NCI-H187 (cell line): ENCODE results near the gene NAP1L4.

Source experiments
- DNase-seq, 2 experiments: peaks; one replicate each; lab custom pipeline; 2025; lab: John Stamatoyannopoulos, UW

The NAP1L4 gene, protein sequence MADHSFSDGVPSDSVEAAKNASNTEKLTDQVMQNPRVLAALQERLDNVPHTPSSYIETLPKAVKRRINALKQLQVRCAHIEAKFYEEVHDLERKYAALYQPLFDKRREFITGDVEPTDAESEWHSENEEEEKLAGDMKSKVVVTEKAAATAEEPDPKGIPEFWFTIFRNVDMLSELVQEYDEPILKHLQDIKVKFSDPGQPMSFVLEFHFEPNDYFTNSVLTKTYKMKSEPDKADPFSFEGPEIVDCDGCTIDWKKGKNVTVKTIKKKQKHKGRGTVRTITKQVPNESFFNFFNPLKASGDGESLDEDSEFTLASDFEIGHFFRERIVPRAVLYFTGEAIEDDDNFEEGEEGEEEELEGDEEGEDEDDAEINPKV

DNA sequence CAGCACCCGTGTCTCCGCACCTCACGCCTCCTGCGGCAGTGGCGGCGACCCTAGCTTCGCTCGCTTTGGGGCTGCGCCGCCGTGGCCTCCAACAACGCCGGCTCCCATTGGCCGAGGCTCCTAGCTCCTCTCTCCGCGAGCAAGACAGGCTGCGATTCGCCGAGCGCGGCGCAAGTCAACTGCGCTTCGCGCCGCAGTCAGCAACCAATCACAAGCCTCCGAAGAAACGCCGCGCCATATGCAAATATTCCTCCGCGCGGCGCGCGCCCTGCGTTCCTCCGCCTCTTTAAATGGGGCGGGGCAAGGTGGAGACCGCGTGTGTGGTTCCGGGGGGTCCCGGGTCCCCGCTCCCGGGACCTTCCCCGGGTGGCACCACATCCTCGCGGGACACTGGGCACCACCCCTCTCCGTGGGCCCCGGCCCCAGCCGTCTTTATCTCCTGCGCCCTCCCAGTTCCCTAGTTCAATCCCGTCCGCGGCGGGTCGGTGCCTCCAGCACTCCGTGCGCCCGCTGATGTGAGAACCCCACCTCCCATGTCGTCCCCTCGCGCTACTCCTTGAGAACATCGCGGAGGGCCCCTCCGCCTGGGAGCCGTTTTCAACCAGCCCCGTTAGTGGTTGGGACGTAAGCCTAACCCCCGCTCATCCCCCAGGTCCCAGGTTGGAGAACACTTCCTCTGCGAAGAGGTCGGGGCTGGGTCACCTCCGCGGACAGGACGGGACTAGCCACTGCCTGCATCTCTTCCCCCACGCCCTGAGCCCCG lies at the start of gene NAP1L4:
Gene NAP1L4 (minus strand): TSS at position 96 of the 763 bp plus-strand sequence. CDS start 13,109 bp downstream, outside the sequence.
- DNase-seq, result peak; percentile 93 to 98

DNA sequence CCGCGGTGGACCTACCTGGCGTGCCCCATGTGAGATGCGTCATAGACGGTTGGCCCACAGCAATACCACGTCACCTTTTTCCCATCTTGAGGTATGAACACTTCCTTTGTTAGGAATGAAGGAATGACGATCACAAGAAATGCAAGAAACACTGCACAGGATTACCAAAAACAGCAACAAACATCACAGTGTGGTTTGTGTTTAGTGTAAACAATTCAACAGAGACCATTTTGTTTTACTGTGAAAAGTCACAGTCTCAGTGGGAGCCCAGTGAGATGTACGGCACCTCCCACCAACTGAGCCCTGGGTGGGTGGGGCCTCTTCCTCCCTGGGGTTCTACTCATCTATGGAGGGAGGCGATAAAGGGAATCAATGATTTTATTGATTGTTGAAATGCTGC lies 48.8 kb upstream of the NAP1L4 start:
- no peak for DNase-seq

DNA sequence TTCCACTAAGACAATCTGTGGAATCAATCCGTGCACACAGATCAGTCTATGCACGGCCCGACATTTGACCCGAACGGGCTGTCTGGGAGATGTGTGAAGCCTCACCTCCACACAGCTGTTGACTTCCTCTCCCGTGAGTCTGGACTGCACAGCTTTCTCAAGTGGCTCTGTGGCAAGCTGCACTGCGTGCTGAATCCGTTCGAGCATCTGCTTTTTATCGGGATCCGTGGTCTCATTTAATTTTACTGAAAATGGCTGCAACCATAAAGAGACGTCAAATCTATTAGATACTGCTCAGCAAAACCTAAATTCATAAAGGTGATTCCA lies 45.8 kb upstream of the NAP1L4 start:
- DNase-seq, result no peak

DNA sequence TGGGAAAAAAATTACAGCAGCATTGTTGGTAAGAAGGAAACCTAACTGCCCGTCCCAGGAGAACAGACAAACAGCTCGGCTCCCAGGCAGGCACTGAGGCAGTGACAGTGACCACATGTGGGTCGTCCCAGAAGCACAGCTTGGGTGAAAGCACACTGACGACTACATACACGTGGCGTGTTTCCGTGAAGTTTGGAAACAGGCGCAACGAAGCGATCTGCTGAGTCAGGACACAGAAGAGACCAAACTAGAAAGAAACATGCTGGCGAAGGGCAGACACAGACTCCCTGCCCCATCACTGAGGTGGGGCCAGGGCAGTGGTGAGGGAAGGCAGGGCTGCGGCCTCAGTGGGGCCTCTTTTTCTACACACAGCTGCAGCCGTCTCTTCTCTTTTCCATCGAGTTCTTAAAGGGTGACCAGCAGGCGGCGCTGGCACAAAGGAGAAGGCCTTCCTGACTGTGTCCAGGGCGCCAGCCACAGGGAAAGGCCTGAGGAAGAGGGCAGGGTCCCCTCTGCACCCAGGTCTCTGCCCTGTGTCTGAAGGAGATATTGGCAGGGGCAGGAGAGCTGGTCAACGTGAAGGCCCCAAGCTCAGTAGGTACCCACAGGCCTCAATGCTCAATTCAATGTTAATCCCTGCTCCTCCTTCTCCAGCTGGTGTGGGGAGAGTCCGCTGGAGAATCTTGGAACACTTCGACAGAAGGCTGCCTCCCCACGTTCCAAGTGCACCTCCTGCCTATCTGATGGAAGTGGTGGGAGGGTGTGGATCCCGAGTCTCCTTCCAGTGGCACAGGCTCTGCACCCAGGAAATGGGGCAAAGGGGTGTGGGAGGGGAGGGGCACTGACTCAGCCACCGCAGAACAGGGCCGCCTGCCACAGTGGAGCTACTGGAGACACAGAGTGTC lies 45.2 kb upstream of the NAP1L4 start:
- peak in 1 of 2 experiments; percentile 46 for DNase-seq

DNA sequence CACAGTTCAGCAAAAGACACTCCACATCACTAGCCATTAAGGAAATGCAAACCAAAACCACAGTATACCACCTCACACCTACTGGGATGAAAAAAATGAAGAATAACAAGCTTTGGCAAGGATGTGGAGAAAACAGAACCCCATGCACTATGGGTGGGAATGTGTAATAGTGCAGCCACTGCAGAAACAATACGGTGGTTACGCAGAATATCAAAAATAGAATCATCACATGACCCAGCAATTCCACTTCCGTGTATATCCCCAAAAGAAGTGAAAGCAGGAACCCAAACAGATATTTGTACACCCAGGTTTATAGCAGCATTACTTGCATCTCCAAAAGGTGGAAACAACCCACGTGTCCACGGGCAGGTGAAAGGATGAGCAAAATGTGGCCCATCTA lies 44.3 kb upstream of the NAP1L4 start:
- no peak for DNase-seq

DNA sequence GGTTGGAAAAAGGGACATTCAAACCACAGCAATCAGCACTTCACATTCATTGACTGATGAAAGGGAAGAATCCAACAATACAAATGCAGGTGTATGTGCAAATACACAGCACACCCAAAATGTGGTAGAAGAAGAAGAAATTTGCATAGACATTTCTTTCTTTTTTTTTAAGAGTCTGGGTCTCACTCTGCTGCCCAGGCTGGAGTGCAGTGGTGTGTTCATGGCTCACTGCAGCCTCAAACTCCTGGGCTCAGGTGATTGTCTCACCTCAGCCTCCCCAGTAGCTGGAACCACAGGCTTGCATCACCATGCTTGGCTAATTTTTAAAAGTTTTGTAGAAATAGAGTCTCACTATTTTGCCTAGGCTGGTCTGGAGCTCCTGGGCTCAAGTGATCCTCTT lies 43.2 kb upstream of the NAP1L4 start:
- DNase-seq, result no peak

DNA sequence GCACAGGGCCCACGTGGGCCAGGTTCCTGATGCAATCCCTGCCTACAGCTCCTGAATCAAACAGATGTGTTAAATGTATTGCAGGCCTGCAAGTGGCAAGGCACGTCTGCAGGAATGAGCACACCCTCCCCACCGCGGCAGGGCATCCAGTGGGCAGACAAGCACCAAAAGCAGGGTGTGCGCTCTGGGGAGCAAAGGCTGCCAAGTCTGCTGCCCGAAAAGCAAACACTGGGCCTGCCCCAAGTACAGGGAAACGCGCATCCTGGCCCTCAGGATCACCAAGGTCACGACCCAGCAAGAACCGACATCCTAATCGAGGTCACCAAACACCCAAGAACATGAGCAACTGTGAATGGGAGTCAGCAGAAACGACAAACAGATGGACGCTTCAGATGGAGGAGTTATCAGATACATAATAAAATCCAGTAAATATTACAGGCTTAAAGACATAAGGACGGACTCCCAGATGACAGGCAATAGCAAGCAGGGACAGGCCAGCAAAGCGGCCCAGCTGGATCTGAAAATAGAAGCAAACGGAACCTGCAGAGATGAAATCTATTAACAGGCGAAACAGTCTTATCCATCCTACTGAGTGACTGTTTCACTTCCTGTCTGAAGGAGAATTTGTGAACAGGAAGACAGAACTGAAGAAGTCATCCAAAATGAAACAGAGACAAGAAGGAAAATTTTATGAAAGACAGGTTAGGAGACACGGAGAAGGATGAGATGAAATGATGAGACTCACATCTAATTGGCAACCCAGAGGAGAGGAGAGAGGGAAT lies 38.4 kb upstream of the NAP1L4 start:
- no peak for DNase-seq

DNA sequence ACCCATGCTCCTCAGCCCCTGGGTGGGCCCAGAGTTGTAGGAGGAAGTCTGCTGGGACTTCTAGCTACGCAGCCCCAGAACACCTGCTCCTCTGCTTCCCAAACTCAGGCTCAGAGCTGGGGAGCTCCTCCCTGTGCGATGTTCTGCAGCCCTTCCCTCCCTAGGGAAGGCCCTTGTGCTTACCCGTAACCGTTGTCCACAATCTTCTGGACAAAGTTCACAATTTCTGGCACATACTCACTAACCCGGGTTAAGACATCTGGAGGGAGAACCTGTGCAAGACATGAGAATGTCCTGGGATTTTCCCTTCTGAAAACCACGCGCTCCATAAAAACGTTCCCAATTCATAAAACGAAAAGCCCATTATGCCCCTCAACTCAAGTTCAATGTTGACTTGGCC lies 36.7 kb upstream of the NAP1L4 start:
- DNase-seq, result no peak

DNA sequence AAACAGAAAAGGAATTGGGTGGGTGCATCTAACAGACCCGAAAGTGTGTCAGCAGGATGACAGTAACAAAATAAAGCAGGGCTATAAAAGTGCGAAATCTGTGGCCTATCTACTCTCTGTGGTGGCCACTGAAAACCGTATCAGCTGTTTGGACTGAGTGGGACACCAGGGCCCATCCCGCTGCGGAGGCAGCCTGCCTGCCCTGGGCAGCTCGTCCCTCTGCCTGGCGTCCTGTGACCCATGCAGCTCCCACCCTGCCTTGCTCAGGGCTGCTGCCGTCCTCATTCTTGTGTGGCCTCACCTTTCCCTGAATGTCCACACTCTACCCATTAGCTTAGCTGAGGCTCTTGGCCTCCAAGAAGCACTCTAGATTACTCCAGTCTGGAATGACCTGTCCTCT lies 34.7 kb upstream of the NAP1L4 start:
- no peak for DNase-seq

DNA sequence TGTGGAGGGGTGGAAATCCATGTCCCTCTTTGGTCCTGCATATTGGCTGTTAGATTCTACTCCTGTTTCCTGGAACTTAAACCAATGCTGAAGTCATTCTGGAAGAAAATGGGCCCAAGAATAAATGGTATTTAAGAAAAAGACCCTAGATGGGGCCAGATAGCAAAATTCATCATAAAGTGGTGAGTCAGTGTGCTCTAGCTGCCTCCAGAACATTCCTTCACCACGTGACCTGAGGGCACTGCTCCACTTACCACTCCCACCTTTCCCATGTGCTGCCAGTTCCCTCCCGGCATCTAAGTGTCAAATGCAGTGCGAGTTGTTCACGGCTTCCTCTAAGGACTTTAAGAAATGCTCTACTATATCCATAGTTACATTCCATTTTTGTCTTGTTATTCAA lies 30.9 kb upstream of the NAP1L4 start:
- DNase-seq, result no peak

DNA sequence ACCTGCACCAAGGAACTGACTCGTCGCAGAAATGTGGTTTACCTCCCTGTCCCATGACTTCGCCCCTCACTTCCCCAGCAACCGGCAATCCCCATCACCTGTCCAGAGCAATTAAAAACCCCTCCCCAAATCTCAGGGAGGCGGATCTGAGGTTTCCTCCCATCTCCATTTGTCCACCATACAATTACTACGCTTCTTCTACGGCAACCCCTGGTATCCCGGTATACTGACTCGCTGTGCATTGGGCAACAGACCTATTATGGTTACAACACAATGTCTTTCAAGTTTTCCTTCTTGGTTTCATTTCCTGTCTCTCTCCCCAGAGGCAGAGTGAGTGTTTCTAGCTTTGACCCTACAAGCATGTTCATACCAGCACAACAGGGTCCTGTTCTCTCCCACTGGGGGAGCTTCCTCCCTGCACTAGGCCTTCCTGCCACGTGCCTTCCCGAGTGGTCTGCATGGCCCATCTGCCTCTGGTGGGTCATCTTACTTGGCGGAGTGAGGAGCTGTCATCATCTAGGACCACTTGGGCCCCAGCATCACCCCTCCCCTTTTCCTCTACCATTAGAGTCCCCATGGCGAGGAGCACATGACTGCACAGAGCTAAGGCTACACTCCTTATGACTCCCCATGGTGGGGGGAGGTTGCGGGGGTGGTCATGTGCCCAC lies 30.3 kb upstream of the NAP1L4 start:
- no peak for DNase-seq

DNA sequence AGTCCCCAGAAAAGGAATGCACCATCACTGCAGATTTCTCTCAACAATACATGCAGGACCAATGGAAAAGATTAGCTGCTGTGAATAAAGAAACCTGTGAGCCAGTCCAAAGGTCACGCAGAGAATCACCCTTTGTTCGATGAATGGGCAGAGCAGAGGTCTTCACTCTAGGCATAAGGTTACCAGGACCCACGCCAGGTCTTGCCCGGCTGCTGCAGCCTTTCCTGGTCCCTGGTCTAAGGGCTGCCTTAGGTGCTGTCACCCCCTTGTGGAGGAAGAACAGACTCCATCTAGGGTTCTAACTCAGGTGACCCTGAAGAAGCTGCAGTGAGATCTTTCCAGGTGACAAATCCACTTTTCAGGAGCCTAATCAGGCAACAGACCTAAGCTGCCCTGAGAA lies 29.0 kb upstream of the NAP1L4 start:
- no peak for DNase-seq

DNA sequence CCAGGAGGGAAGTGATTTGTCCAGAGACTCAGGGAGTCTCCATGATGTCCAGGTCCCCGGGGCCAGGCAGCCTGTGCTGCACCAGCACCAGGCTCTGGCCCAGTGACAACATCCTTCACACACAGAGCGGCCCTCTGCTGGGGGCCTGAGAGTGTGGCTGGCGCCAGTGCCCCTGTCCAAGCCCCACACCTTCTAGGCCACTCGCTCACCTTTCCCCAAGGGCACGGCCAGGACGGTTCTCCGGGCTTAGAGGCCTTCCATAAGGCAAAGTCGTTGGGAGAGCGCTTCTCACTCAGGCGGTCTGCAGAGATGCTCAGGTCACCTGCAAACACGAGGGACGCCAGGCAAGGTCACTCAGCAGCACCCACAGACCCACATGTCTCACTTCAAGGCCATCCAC lies 27.9 kb upstream of the NAP1L4 start:
- DNase-seq, result no peak

DNA sequence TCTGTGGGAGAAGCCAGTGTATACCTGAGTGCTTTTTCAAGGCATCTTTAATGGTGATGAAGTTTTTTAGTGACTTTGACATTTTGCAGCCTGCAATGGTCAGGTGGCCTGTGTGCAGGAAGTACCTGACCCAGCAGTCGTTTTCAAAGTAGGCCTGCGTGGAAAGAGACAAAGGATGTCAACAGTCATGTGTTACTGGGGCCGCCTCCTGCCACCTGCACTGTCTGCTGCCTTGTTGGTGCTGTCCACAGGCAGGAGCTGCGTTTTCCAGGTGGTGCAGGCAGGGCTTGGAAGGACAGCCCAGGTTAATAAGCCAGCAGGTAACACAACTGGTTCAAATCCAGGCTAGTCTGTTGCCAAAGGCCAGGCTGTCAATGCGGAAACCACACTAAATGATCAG lies 26.5 kb upstream of the NAP1L4 start:
- DNase-seq, result no peak

DNA sequence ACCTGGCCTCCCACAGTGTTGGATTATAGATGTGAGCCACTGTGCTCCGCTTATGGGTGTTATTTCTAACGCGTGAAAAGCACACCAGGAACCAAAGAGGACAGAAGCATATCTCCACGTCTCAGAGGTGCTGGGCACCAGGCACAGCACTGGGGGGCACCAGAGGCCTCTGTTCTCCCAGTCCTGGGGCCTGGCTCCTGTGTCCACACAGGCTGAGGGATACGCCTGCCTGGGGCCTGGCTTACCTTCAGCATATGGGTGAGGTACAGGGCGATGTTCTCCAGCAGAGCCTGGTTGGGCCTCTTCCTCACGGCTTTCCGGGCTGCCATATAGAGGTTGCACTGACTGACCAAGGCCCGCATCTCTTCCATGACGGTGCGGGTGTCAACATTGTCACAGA lies 24.7 kb upstream of the NAP1L4 start:
- DNase-seq, result no peak

DNA sequence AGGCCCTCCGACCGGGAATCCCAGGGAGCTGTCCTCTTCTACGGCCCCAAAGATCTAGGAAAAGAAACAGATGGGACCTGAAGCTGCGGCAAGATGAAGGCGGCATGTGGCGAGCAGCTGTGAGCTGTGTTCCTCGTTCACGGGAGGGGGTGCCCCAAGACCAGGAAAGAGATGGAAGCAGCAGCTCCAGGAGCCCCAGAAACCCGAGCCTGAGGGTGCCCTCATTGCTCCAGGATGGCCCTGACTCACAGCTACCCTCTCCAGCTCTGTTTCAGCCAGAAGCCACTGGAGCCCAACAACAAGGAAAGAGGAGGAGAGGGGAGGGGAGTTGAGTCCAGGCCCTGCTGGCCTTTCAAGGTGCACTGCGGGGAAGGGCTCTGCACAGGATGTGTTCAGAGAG lies 23.7 kb upstream of the NAP1L4 start:
- DNase-seq, result no peak

DNA sequence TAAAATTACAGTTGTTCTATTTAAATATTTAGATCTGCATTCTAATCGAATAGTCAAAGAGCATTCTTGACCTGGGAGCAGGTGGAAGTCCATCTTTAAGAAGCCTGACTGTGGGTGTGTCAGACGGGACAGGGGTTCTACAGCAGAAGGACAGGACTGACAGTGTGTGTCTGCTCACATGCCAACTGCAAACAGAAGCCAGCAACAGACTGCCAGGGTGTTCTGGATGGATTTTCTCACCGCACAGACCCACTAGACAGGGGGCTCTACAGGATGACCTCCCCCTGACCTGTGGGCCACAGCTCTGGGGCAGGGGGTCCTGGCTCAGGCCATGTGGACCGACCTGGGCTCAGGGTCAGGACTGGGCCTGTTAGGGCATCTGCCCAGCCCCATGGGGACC lies 22.8 kb upstream of the NAP1L4 start:
- DNase-seq, result no peak

DNA sequence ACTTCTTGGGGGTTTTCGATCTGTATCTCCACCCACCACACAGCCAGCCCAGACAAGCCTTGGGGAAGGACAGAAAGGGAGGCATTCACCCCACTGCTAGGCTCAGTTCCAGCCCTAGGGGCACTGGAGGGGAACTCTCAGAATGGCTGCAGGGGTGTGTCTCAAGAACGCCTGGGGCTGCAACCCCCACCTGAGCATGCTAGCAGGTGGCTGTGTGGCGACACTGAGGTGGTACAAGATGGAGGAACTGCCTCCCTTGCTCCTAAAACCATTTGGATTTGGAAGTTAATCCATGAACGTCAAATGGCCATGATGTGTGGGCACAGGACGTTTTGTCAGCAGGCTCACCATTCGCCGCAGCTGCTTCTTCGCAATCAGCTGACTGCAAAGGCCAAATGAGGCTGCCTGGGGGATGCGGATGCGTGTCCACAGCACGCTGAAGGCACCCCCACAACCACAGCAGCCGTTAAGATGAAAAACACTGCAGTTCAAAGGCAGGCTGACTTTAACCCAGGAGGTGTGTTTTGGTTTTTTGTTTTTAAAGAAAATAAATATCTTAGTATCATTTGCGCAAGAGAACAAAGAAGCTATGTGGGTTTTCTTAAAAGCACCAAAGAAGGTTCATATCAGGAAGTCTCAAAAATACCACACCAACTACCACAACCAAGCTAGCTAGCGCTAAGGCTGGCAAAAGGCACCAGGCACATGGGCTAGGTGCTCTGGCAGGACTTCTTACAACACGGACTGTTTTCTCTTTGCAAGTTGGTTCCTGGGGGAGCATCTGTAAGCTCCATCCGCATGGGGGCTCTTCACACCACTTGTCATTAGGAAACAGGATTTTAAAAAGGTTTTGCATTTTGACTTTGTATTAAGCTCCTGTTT lies 22.2 kb upstream of the NAP1L4 start:
- no peak for DNase-seq

DNA sequence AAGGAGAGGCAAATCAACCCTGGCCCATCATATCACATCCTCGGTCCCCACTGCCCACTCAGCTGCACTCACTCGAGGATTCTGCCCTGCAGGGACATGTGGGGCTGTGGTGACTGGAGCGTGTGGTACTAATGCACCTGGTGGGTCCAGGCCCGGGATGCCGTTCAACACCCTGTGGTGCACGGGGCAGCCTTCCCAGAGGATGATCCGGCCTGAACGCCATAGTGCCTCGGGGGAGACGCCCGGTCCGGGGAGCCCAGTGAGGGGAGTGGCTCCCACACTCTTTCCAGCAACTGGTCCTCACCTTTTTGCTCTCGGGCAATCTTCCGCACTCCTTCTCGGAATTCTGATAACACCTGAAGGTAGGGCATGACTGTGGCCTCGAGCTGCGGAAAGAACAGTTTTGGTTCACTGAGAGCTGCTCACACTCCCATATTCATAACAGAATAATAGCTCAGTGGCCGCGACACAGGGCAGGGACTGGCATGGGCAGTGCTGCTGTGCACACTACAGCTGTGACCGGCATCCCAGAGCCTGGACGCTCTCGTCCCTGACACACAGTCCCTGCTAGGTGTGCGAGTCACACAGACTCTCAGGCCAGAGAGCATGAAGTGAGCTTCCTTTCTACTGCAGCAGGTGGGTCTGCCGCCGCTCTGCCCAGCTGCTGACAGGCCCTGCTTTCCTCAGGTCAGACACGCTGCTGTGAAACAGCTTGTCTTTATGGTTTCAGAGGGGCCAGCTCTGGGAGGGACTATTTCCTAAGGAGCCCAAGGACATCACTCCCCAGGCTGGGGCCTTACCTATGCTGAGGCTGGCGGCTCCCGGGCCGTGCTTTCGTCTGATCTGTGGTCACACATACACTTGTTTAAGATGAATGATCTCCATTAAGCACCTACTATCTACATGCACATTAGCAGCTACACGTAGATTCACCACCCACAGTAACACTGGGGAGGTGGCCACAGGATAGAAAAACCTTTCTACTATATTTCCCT lies 20.1 kb upstream of the NAP1L4 start:
- no peak for DNase-seq
